ENCODE data around the gene WIPI1. TPM values are rescaled to one million over a fixed set of nuclear protein-coding genes. Genes with fewer than 3 reads are reported as not detected.

The WIPI1 gene
- total and polyA plus RNA-seq, 2 of the 13 experiments (the other 11 are each of a cell fraction or from before 2014, with no cell fraction given), result 29.4 to 141 TPM

- H3K4me3 ChIP-seq (replicated peaks in 1 of 3; ENCODE audit: insufficient read depth in 1 of 3, low read depth in 2 of 3, low read length in 3 of 3), result no peak overlapping the region
- FAIRE-seq (peak; percentile 97), ATAC-seq (peak; percentile 97), DNase-seq (ENCODE audit: low spot score) (peak; percentile 91)
- no peaks in the 10 kb centered on the region for H3K27me3 ChIP-seq (ENCODE audit: control insufficient read depth in 1 of 2, insufficient read depth in 2 of 2, low read length in 2 of 2)
- H4K20me1 ChIP-seq (ENCODE audit: insufficient read depth, low read length), result no peaks in the 10 kb centered on the region
- intact Hi-C loops (cut with micrococcal nuclease; ENCODE audit: unreplicated experiment) (loop anchor here (1.0 kb wide), 5 partner anchors 21 to 134 kb away; no protein-coding TSS in a partner anchor), in situ Hi-C loops (cut with HindIII; ENCODE audit: extremely low pct_ligation_motif_present, low pct_unique_long_range_greater_than_20kb) (no loop called here)
- peaks cover 5% of the 10 kb centered on the region; the same call in 1 of the 2 replicates for H3K9me3 ChIP-seq (ENCODE audit: low read length)
- no peak overlapping the region for H3K9ac ChIP-seq (ENCODE audit: insufficient read depth, low read depth, low read length)
- H3K36me3 ChIP-seq (replicated peaks in 1 of 2; ENCODE audit: control insufficient read depth in 1 of 2, insufficient read depth in 2 of 2, low read length in 2 of 2), result no peaks in the 10 kb centered on the region; a peak in 1 of 5 replicates
- POLR2A ChIA-PET, result interaction anchor here (0.8 to 1.9 kb wide), 15 partner anchors 8 to 151 kb away, joined by 3 to 41 read pairs (median 8); partner anchors contain the start of genes AMZ2, ARSG, SLC16A6 and WIPI1
- H3K4me2 ChIP-seq (ENCODE audit: low read depth, low read length), result 0 out of 2 replicates have a peak overlapping the region, but pooled peaks have one; percentile 14
- WGBS (ENCODE audit: low lambda C conversion rate), result 26% methylated on average over 10 of the region's 11 CpGs
- no peaks in the 10 kb centered on the region for H3K79me2 ChIP-seq (ENCODE audit: insufficient read depth, low read length)
- peak overlapping the region; percentile 8 for H3K27ac ChIP-seq (ENCODE audit: extremely low read length, insufficient read depth, low read length)
- CTCF ChIA-PET (ENCODE audit: low intra/inter-chr PET ratio, low total read pairs), result interaction anchor here (0.7 to 2.0 kb wide), 10 partner anchors 16 to 142 kb away, joined by 3 to 32 read pairs (median 4); no protein-coding TSS in a partner anchor
- peaks cover 57% of the 10 kb centered on the region for H3K4me1 ChIP-seq (ENCODE audit: insufficient read depth, low read length)
- BruUV-seq (replicated peaks), result no TSS peak
- H2AFZ ChIP-seq (ENCODE audit: low read length), result no peak overlapping the region
- TF ChIP-seq STAG1 (CRISPR knock-in tag; IDR thresholded peaks at IDR 0.05), result peak; percentile 99
- no peak for TF ChIP-seq ZSCAN20 (CRISPR knock-in tag; IDR thresholded peaks at IDR 0.05; ENCODE audit: borderline replicate concordance)
- TF ChIP-seq ADNP (CRISPR knock-in tag; IDR thresholded peaks at IDR 0.05), result no peak
- TF ChIP-seq BCL6 (CRISPR knock-in tag; IDR thresholded peaks at IDR 0.05), result peak; percentile 91
- TF ChIP-seq FOXK1 (CRISPR knock-in tag; IDR thresholded peaks at IDR 0.05; ENCODE audit: borderline replicate concordance, low read depth), result peak; percentile 77
- TF ChIP-seq ZNF431 (CRISPR knock-in tag; IDR thresholded peaks at IDR 0.05; ENCODE audit: borderline replicate concordance, low read depth), result no peak
- TF ChIP-seq ZNF556 (CRISPR knock-in tag; IDR thresholded peaks at IDR 0.05; ENCODE audit: borderline replicate concordance), result peak; percentile 77; the same call in 1 of the 2 replicates
- no peak for TF ChIP-seq ZNF775 (CRISPR knock-in tag; IDR thresholded peaks at IDR 0.05; ENCODE audit: borderline replicate concordance)
- peak; percentile 87; the same call in 1 of the 2 replicates for TF ChIP-seq GATA4 (IDR thresholded peaks at IDR 0.05; ENCODE audit: borderline replicate concordance, low read depth)
- TF ChIP-seq YEATS2 (CRISPR knock-in tag; IDR thresholded peaks at IDR 0.05; ENCODE audit: borderline replicate concordance), result peak; percentile 66; the same call in 1 of the 2 replicates
- peak; percentile 42; the same call in 1 of the 2 replicates for TF ChIP-seq ZNF580 (CRISPR knock-in tag; IDR thresholded peaks at IDR 0.05; ENCODE audit: borderline replicate concordance, low read depth)
- TF ChIP-seq TCF7L2 (IDR thresholded peaks at IDR 0.05; ENCODE audit: low read depth, low read length), result no peak
- peak; percentile 49; the same call in 1 of the 2 replicates for TF ChIP-seq DRAP1 (CRISPR knock-in tag; IDR thresholded peaks at IDR 0.05)
- peak; percentile 48; the same call in 1 of the 2 replicates for TF ChIP-seq MAFF (IDR thresholded peaks at IDR 0.05; ENCODE audit: low read depth, low read length)
- TF ChIP-seq SIX4 (CRISPR knock-in tag; IDR thresholded peaks at IDR 0.05), result peak; percentile 81; the same call in 1 of the 2 replicates
- peak; percentile 60; the same call in 1 of the 2 replicates for TF ChIP-seq ZNF770 (CRISPR knock-in tag; IDR thresholded peaks at IDR 0.05)
- TF ChIP-seq FOXA3 (CRISPR knock-in tag; IDR thresholded peaks at IDR 0.05), result peak; percentile 58
- peak; percentile 92 for TF ChIP-seq MED1 (CRISPR knock-in tag; IDR thresholded peaks at IDR 0.05)
- peak; percentile 92 for TF ChIP-seq ZNF605 (CRISPR knock-in tag; IDR thresholded peaks at IDR 0.05)
- no peak for TF ChIP-seq EZH2 (conservative IDR thresholded peaks at IDR 0.05; ENCODE audit: low read depth, low read length)
- peak; percentile 36; the same call in 1 of the 2 replicates for TF ChIP-seq ZNF230 (CRISPR knock-in tag; IDR thresholded peaks at IDR 0.05)
Observed at GRCh38 chr17:68398691-68399637, 58.3 kb downstream of the WIPI1 start.

All from HepG2 (cell line).